ENCODE data around the gene MMP24. TPM values are rescaled to one million over a fixed set of nuclear protein-coding genes. Genes with fewer than 3 reads are reported as not detected.

The MMP24 gene
- total and polyA plus RNA-seq, 2 experiments from 2014 or later = 2.0 to 27.3 TPM

- TF ChIP-seq ZNF114 (CRISPR knock-in tag; IDR thresholded peaks at IDR 0.05) (no peak), CREB1 (CRISPR knock-in tag; IDR thresholded peaks at IDR 0.05; ENCODE audit: low read depth) (no peak), EZH2phosphoT487 (IDR thresholded peaks at IDR 0.05; ENCODE audit: unreplicated experiment) (no peak), JUNB (IDR thresholded peaks at IDR 0.05; ENCODE audit: unreplicated experiment) (no peak), NANOG (IDR thresholded peaks at IDR 0.05; ENCODE audit: borderline replicate concordance) (no peak)
Measured at GRCh38 chr20:35196313-35196712, 30.2 kb upstream of the MMP24 start (continued).

GRCh38 chr20:35199740-35200139 is 26.8 kb upstream of the MMP24 start:
- H3K27me3 ChIP-seq (ENCODE audit: insufficient read depth) = no peaks in the 10 kb centered on the region
- Mint-ChIP-seq H3K27ac (no peak overlapping the region), H3K27me3 (ENCODE audit: insufficient read depth, low read depth, poor library complexity) (no peaks in the 10 kb centered on the region), H3K4me3 (no peak overlapping the region), H3K36me3 (ENCODE audit: low read depth) (peaks cover 18% of the 10 kb centered on the region; the same call in 2 of the 3 replicates), H3K9me3 (peaks cover 47% of the 10 kb centered on the region), H3K4me1 (no peaks in the 10 kb centered on the region)
- DNase-seq (ENCODE audit: low spot score) = no peak
- no peak overlapping the region for H2AFZ ChIP-seq
- H3K4me1 ChIP-seq (ENCODE audit: insufficient read depth) = no peaks in the 10 kb centered on the region
- no peak overlapping the region for H3K4me3 ChIP-seq
- no peak overlapping the region for H3K4me2 ChIP-seq
- H3K9me2 ChIP-seq (ENCODE audit: insufficient read depth) = no peaks in the 10 kb centered on the region
- no peak overlapping the region for H3K27ac ChIP-seq (ENCODE audit: low read depth)
- no peaks in the 10 kb centered on the region for H4K20me1 ChIP-seq (replicated peaks; ENCODE audit: insufficient read depth)
- TF ChIP-seq ZNF114 (CRISPR knock-in tag; IDR thresholded peaks at IDR 0.05) = no peak
- TF ChIP-seq STAT1 (IDR thresholded peaks at IDR 0.05; ENCODE audit: unreplicated experiment) = no peak
- no peak for TF ChIP-seq JUNB (IDR thresholded peaks at IDR 0.05; ENCODE audit: unreplicated experiment)
- TF ChIP-seq ZNF462 (CRISPR knock-in tag; IDR thresholded peaks at IDR 0.05) = no peak
- no peak for TF ChIP-seq EZH2 (IDR thresholded peaks at IDR 0.05; ENCODE audit: low read depth, unreplicated experiment)
- no peak for TF ChIP-seq CREB1 (CRISPR knock-in tag; IDR thresholded peaks at IDR 0.05; ENCODE audit: low read depth)
- TF ChIP-seq NANOG (IDR thresholded peaks at IDR 0.05; ENCODE audit: borderline replicate concordance) = no peak
- no peak for TF ChIP-seq CTCF (conservative IDR thresholded peaks at IDR 0.05; ENCODE audit: low read depth in 2 of 2)
- no peak for TF ChIP-seq REST (IDR thresholded peaks at IDR 0.05; ENCODE audit: unreplicated experiment)
- TF ChIP-seq POLR2AphosphoS5 (IDR thresholded peaks at IDR 0.05; ENCODE audit: low read depth) = no peak
- TF ChIP-seq ETS1 (IDR thresholded peaks at IDR 0.05) = no peak
- TF ChIP-seq ZNF331 (CRISPR knock-in tag; IDR thresholded peaks at IDR 0.05; ENCODE audit: low read depth) = no peak
- no peaks in the 10 kb centered on the region for H3F3A ChIP-seq (replicated peaks; ENCODE audit: low read depth)
- H3K79me2 ChIP-seq (replicated peaks; ENCODE audit: insufficient read depth) = no peaks in the 10 kb centered on the region
- ATAC-seq = no peak
- no peaks in the 10 kb centered on the region for H3K36me3 ChIP-seq (ENCODE audit: insufficient read depth)

All from GM23338 (cell line).